Activated T-cell treated with anti-CD3 and anti-CD28 coated beads, Interleukin-2, amount 50 U/mL, for 48 hours (primary cell): ENCODE data around the gene PRSS48.
"Not testable (repeated sequence)": the region's sequence is repeated elsewhere in the genome, so short reads cannot be mapped to it uniquely, and the experiment has no call there.

Experiments used
- DNase-seq, 2 experiments: peaks; one replicate each; pipeline ENCODE4 v3.0.0-alpha.2; 2020

Gene PRSS48

DNA sequence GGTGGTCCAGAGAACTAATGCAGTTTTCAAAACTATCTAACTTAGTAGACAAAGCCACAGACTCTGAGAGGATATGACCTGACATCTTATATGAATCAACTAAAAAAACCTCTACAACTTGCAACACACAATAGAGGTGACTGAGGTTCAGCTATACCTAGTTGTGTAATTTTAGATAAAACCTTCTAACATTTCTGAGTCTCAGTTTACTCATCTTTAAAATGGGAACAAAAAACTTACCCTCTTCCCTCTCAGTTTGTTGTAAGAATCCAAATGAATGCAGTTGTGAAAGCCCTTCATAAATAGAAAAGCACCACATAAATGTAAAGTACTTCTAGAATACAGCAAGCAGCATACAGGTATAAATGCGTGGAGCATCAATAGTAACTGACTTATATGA is 42.5 kb downstream of the PRSS48 start:
- no peak for DNase-seq

GRCh38 chr4:151321586-151321985 is 44.6 kb downstream of the PRSS48 start:
- DNase-seq, result no peak

DNA sequence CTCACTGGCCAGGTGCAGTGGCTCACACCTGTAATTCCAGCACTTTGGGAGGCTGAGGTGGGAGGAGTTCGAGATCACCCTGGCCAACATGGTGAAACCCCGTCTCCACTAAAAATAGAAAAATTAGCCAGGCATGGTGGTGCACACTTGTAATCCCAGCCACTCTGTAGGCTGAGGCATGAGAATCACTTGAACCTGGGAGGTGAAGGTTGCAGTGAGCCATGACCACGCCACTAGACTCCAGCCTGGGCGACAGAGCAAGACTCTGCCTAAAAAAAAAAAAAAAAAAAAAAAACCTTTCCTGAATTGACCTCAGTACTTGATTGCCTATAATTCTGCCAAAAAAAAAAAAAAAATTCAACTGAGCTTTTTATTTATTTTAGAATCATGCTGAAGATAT is 45.2 kb downstream of the PRSS48 start:
- not testable (repeated sequence) for DNase-seq

GRCh38 chr4:151322570-151322969 is 45.6 kb downstream of the PRSS48 start:
- DNase-seq, result no peak

DNA sequence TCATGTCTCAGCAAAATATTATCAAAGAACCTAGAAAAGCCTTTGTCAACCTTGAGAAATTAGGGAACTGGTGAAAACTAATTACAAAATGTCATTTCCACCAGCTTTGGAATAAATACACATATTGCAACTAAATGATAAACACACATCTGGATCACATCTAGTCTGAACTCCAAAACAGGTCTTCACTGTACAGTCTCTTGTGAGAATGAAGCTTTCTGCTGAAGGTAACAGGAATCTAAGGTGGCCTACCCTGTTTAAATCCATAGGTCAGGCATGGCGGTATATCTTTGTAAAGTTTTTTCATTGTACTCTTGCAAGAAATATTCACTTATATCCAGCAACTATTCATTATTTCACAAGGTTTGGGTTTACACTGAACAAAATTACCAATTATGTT is 46.7 kb downstream of the PRSS48 start:
- no peak for DNase-seq

DNA sequence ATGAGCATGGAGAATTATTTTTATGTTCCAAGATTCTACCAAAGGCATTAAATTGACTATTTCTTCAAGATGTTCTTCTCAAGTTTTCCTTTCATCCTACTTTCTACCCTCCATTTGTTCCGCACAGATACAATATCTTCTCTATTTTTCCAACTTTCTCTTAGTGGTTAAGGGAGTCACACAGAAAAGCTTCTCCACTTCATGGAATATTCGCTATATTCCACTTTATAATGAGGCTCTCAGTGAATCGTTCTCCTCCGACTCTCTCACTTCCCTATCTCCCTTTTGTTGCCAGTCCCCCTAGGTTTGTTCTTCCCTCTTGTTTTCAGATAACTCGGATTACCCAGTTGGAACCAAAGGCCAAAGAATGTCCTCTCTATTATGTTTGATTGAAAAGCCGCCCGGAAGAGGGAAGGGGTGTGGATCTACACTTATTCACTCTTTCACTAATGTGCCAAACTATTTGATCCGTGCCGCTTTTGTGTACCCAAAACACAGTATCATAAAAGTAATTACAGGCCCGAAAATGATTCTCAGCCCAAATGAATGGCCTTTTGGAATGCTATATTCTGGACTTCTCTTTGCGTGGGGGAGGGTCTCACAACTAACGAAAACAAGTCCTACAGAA is 47.3 kb downstream of the PRSS48 start:
- DNase-seq, result no peak

DNA sequence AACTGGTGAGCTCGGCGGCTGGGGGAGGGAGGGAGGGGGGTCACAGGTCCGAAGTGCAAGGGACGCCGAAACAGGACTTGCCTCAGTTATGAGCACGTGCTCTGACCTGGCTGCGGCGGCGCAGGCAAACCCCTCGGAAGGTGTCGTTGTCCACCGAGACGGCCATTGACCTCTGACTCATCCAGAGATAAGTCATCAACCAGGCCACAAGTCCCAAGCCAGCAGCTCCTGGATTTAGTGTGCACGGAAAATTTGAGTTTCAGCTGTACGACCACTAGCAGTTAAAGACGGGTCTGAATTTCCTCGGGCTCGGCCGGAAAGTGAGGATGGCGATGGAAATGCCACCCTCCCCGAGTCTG is 47.8 kb downstream of the PRSS48 start:
- peak; percentile 32 to 35 for DNase-seq

DNA sequence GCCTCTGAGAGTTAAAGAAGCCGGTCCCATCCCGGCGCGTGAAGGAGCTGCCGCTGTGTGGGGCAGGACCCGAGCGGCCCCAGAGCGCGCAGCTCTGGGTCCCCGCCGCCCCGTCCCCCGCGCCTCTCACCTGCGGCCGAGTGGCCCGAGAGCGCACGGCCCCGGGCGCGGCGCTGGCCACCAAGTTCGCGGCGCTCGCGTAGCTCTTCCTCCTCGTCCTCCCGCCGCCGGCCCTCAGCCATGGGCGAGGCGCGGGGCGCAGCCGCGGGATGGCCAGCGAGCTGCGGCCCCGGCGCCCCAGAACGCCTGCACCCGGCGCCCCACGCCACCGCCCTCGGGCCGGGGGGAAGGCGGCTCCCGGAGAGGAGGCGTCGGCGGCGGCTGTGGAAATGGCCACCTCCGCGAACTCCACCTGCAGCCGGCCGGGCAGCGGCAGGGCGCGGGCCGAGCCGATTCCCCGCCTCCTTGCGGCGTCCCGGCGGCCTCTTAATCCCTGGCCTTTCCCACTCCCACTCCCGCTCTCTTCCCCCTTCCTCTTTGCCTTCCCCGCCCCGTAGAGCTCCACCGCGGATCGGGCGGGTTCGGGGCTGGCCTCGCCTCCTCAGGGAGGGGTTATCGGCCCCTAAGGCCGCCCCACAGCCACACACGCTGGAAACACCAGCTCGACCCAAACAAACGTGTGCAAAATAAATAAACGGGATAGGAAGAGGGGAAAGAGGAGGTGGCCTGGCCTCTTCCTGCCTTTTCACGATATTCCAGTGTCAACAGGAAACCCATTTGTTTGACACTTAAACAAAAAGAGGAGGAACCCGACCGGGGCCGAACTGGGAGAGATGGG is 48.4 kb downstream of the PRSS48 start, which contains the start of gene SH3D19:
Gene SH3D19, minus strand, starts transcription at position 495 of the 838 bp plus-strand sequence. Its CDS starts 253 bp downstream, at position 242.
- DNase-seq, result peak; percentile 18 to 22

GRCh38 chr4:151325949-151326246 is 48.9 kb downstream of the PRSS48 start:
- no peak for DNase-seq

GRCh38 chr4:151329217-151330007 is 52.5 kb downstream of the PRSS48 start:
- DNase-seq, result no peak

DNA sequence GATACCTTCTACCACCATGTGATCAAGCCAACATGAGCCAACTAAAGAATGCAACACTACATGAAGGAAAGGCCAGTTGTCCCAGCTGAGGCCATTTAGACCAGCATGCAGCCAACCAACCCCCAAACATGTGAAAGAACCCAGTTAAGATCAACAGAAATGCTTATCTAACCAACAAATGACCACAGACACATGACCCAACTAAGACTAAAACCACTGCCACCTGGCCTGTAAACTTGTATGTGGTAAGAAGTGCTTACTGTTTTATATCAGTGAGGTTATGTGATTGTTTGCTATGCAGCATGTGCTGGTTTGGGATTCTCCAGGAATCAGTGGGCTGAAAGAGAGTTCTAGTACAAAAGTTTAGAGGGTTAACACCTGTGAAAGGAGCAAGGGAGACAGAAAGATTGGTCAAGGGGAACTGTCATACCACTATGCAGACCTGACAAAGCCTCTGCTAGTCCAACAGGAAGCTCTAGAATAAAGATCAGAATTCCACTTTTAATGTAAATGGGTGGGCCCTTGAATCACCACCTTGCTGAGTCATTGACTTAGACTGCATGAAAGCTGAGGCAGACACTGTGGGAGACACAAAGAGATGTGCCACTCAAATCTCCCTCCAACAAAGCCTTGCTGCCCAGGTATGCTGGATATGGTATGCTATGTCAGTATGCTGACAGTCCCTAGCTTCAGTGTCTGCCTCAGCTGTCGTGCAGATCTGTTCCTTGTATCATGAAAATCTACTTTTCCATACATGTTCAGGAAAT is 54.5 kb downstream of the PRSS48 start:
- no peak for DNase-seq

- no peak for DNase-seq
These were observed 62.5 kb downstream of the PRSS48 start for GRCh38 chr4:151339467-151339866.

DNA sequence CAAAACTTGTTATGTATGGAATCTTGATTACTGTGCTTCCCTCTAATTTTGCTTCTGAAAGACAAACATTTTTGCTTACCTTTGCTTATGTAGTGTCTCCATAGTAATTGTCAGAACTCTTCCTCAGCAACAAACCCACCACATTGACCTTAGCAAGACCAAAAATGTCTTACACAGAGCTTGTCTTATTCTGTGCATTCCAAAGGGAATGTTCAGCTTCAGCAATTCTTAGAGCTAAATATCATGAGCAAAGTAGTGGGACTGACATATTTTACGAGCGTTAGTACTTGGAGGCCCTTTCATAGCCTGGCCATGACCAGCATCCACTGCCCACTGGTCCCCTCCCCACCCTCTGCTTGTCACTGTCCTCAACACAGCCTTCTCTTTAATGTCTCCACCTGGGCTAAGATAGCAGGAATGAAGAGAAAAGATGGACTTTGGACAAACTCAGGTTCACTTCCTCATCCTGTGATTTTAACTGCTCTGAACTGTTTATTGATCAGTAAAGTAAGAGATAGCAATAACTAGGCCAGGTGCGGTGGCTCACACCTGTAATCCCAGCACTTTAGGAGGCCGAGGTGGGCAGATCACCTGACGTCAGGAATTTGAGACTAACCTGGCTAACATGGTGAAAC is 63.9 kb downstream of the PRSS48 start:
- no peak for DNase-seq
